SK-N-SH treated with all-trans-retinoic acid at 6 μM for 48 hours (cell line): Measurements from ENCODE around the gene OR9G1.

ENCODE experiments used
- ATAC-seq: fragments of 200-7000 bp; cut with Tn5 transposase; 3 replicates; pipeline ENCODE4 v1.9.1; 2020; ENCODE audit warnings: mild to moderate bottlenecking, moderate library complexity
- ARNTL ChIP-seq: fragments of 450-650 bp; formaldehyde crosslinking; IDR thresholded peaks from 2 replicates; pipeline ENCODE4 v1.5.0; 2020; ENCODE audit warnings: low read depth, mild to moderate bottlenecking, moderate library complexity, borderline replicate concordance
- BACH2 ChIP-seq: fragments of 250-450 bp; sonication (Bioruptor Pico); IDR thresholded peaks from 2 replicates; pipeline ENCODE4 v1.9.0; 2021; ENCODE audit warnings: mild to moderate bottlenecking, borderline replicate concordance
- CSDC2 ChIP-seq: fragments of 250-450 bp; sonication (Bioruptor Pico); IDR thresholded peaks from 2 replicates; pipeline ENCODE4 v1.5.0; 2020; ENCODE audit warnings: mild to moderate bottlenecking, moderate library complexity
- ESRRG ChIP-seq: fragments of 250-450 bp; sonication (Bioruptor Pico); IDR thresholded peaks from 2 replicates; pipeline ENCODE4 v1.6.1; 2021; ENCODE audit warnings: mild to moderate bottlenecking
- ISL1 ChIP-seq: fragments of 250-450 bp; sonication (Bioruptor Pico); IDR thresholded peaks from 2 replicates; pipeline ENCODE4 v2.1.2; 2022; ENCODE audit warnings: mild to moderate bottlenecking, moderate library complexity
- OSR1 ChIP-seq: fragments of 250-450 bp; sonication (Bioruptor Pico); IDR thresholded peaks from 2 replicates; pipeline ENCODE4 v1.8.0; 2022; ENCODE audit warnings: moderate library complexity, mild to moderate bottlenecking, inconsistent platforms
- PPARA ChIP-seq: fragments of 250-450 bp; sonication (Bioruptor Pico); IDR thresholded peaks from 2 replicates; pipeline ENCODE4 v1.5.0; 2020; ENCODE audit warnings: mild to moderate bottlenecking, borderline replicate concordance
- RARB ChIP-seq: fragments of 250-450 bp; sonication (Bioruptor Pico); IDR thresholded peaks from 2 replicates; pipeline ENCODE4 v1.8.0; 2021; ENCODE audit warnings: mild to moderate bottlenecking, moderate library complexity
- SNAI2 ChIP-seq: fragments of 250-450 bp; sonication (Bioruptor Pico); IDR thresholded peaks from 2 replicates; pipeline ENCODE4 v1.5.0; 2020; ENCODE audit warnings: mild to moderate bottlenecking, moderate library complexity
- TOX ChIP-seq: fragments of 250-450 bp; sonication (Bioruptor Pico); IDR thresholded peaks from 2 replicates; pipeline ENCODE4 v1.8.0; 2021; ENCODE audit warnings: mild to moderate bottlenecking, moderate library complexity, borderline replicate concordance
- ZC3H10 ChIP-seq: fragments of 250-450 bp; sonication (Bioruptor Pico); IDR thresholded peaks from 2 replicates; pipeline ENCODE4 v1.5.1; 2021; ENCODE audit warnings: mild to moderate bottlenecking, moderate library complexity
- ZFP3 ChIP-seq: fragments of 250-450 bp; sonication (Bioruptor Pico); IDR thresholded peaks from 2 replicates; pipeline ENCODE4 v1.5.0; 2020; ENCODE audit warnings: mild to moderate bottlenecking, moderate library complexity
- ZFP30 ChIP-seq: fragments of 450-650 bp; formaldehyde crosslinking; IDR thresholded peaks from 2 replicates; pipeline ENCODE4 v1.5.0; 2022; ENCODE audit warnings: mild to moderate bottlenecking, moderate library complexity
- ZNF565 ChIP-seq: fragments of 450-650 bp; formaldehyde crosslinking; conservative IDR thresholded peaks from 2 replicates; pipeline ENCODE4 v1.5.0; 2020; ENCODE audit warnings: low read depth, mild to moderate bottlenecking, moderate library complexity
- ZNF70 ChIP-seq: fragments of 450-650 bp; formaldehyde crosslinking; IDR thresholded peaks from 2 replicates; pipeline ENCODE4 v1.5.0; 2020; ENCODE audit warnings: mild to moderate bottlenecking, moderate library complexity
- ZNF8 ChIP-seq: fragments of 450-650 bp; formaldehyde crosslinking; IDR thresholded peaks from 2 replicates; pipeline ENCODE4 v1.5.0; 2020; ENCODE audit warnings: mild to moderate bottlenecking, moderate library complexity
- TF ChIP-seq, protein P1 (sequence below): fragments of 250-450 bp; sonication (Bioruptor Pico); IDR thresholded peaks from 2 replicates; pipeline ENCODE4 v1.5.1; 2021; ENCODE audit warnings: mild to moderate bottlenecking, moderate library complexity
- TF ChIP-seq, protein P2 (sequence below): fragments of 250-450 bp; sonication (Bioruptor Pico); IDR thresholded peaks from 2 replicates; pipeline ENCODE4 v1.5.0; 2020; ENCODE audit warnings: mild to moderate bottlenecking, moderate library complexity
- TF ChIP-seq, protein P3 (sequence below): fragments of 250-450 bp; sonication (Bioruptor Pico); IDR thresholded peaks from 2 replicates; pipeline ENCODE4 v1.8.0; 2021; ENCODE audit warnings: low read depth, mild to moderate bottlenecking, moderate library complexity, borderline replicate concordance

Gene OR9G1

DNA sequence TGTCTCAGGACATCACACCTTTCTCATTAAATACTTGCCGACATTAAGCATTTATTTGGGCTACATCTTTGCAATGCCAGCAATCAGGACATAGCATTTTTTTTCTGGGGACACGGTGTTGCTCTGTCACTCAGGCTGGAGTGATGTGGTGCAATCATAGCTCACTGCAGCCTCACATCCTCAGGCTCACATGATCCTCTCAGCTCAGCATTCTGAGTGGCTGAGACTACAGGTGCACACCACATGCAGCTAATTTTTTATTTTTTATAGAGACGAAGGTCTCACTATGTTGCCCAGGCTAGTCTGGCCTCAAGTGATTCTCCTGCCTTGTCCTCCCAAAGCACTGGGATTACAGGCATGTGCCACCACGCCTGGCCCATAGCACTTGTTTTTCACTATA is 21.6 kb downstream of the OR9G1 start:
- no peak for ATAC-seq

DNA sequence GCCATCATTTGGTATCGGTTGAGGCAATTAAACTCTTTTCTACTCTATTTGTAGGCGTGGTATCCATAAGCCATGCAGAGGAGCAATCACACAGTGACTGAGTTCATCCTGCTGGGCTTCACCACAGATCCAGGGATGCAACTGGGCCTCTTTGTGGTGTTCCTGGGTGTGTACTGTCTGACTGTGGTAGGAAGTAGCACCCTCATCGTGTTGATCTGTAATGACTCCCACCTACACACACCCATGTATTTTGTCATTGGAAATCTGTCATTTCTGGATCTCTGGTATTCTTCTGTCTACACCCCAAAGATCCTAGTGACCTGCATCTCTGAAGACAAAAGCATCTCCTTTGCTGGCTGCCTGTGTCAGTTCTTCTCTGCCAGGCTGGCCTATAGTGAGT is 41.2 kb downstream of the OR9G1 start:
- no peak for ATAC-seq
- TF ChIP-seq TOX (CRISPR knock-in tag): no peak
- TF ChIP-seq ESRRG: no peak
- no peak for TF ChIP-seq ZFP30 (CRISPR knock-in tag)
- TF ChIP-seq PPARA: no peak
- TF ChIP-seq, protein P1, sequence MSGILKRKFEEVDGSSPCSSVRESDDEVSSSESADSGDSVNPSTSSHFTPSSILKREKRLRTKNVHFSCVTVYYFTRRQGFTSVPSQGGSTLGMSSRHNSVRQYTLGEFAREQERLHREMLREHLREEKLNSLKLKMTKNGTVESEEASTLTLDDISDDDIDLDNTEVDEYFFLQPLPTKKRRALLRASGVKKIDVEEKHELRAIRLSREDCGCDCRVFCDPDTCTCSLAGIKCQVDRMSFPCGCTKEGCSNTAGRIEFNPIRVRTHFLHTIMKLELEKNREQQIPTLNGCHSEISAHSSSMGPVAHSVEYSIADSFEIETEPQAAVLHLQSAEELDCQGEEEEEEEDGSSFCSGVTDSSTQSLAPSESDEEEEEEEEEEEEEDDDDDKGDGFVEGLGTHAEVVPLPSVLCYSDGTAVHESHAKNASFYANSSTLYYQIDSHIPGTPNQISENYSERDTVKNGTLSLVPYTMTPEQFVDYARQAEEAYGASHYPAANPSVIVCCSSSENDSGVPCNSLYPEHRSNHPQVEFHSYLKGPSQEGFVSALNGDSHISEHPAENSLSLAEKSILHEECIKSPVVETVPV (CRISPR knock-in tag): no peak
- no peak for TF ChIP-seq SNAI2
- TF ChIP-seq, protein P2, sequence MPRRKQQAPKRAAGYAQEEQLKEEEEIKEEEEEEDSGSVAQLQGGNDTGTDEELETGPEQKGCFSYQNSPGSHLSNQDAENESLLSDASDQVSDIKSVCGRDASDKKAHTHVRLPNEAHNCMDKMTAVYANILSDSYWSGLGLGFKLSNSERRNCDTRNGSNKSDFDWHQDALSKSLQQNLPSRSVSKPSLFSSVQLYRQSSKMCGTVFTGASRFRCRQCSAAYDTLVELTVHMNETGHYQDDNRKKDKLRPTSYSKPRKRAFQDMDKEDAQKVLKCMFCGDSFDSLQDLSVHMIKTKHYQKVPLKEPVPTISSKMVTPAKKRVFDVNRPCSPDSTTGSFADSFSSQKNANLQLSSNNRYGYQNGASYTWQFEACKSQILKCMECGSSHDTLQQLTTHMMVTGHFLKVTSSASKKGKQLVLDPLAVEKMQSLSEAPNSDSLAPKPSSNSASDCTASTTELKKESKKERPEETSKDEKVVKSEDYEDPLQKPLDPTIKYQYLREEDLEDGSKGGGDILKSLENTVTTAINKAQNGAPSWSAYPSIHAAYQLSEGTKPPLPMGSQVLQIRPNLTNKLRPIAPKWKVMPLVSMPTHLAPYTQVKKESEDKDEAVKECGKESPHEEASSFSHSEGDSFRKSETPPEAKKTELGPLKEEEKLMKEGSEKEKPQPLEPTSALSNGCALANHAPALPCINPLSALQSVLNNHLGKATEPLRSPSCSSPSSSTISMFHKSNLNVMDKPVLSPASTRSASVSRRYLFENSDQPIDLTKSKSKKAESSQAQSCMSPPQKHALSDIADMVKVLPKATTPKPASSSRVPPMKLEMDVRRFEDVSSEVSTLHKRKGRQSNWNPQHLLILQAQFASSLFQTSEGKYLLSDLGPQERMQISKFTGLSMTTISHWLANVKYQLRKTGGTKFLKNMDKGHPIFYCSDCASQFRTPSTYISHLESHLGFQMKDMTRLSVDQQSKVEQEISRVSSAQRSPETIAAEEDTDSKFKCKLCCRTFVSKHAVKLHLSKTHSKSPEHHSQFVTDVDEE (CRISPR knock-in tag): no peak
- TF ChIP-seq OSR1: no peak
- TF ChIP-seq ARNTL (CRISPR knock-in tag): no peak
- TF ChIP-seq ZNF8 (CRISPR knock-in tag): no peak
- TF ChIP-seq ZC3H10 (CRISPR knock-in tag): no peak
- TF ChIP-seq ZNF565: no peak
- TF ChIP-seq, protein P3, sequence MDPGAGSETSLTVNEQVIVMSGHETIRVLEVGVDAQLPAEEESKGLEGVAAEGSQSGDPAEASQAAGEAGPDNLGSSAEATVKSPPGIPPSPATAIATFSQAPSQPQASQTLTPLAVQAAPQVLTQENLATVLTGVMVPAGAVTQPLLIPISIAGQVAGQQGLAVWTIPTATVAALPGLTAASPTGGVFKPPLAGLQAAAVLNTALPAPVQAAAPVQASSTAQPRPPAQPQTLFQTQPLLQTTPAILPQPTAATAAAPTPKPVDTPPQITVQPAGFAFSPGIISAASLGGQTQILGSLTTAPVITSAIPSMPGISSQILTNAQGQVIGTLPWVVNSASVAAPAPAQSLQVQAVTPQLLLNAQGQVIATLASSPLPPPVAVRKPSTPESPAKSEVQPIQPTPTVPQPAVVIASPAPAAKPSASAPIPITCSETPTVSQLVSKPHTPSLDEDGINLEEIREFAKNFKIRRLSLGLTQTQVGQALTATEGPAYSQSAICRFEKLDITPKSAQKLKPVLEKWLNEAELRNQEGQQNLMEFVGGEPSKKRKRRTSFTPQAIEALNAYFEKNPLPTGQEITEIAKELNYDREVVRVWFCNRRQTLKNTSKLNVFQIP (CRISPR knock-in tag): no peak
- TF ChIP-seq CSDC2 (CRISPR knock-in tag): no peak
- no peak for TF ChIP-seq ZNF70 (CRISPR knock-in tag)
- no peak for TF ChIP-seq BACH2
- TF ChIP-seq ZFP3 (CRISPR knock-in tag): no peak
- no peak for TF ChIP-seq ISL1 (CRISPR knock-in tag)

More for the DNA sequence above, 21.6 kb downstream of the OR9G1 start:
- TF ChIP-seq TOX (CRISPR knock-in tag) (no peak), ZFP3 (CRISPR knock-in tag) (no peak), RARB (CRISPR knock-in tag) (no peak), ZFP30 (CRISPR knock-in tag) (no peak)
- TF ChIP-seq, protein P1 (CRISPR knock-in tag): no peak
- TF ChIP-seq, protein P3 (CRISPR knock-in tag): no peak
- TF ChIP-seq, protein P2 (CRISPR knock-in tag): no peak
